NCI-H2107 treated with DMSO at 0.1 percent for 48 hours (cell line): Measurements from ENCODE around the gene VPS13D.

ENCODE experiments used
- DNase-seq: peaks from one replicate; lab custom pipeline; 2025; ENCODE audit not compliant: unreplicated experiment; lab: John Stamatoyannopoulos, UW

The VPS13D gene

GRCh38 chr1:12230549-12231275, 882 bp downstream of the VPS13D start:
- DNase-seq, result no peak

- no peak for DNase-seq
Observed at GRCh38 chr1:12231276-12231595, 1.4 kb downstream of the VPS13D start.

GRCh38 chr1:12232221-12232620, 2.4 kb downstream of the VPS13D start:
- no peak for DNase-seq

- DNase-seq, result no peak
Observed at GRCh38 chr1:12244078-12244477, 14.2 kb downstream of the VPS13D start.

- no peak for DNase-seq
Observed at GRCh38 chr1:12244585-12244984, 14.8 kb downstream of the VPS13D start.

- DNase-seq, result no peak
Observed at GRCh38 chr1:12245116-12245515, 15.3 kb downstream of the VPS13D start.

GRCh38 chr1:12245733-12246132, 15.9 kb downstream of the VPS13D start:
- DNase-seq, result no peak

GRCh38 chr1:12246584-12246983, 16.8 kb downstream of the VPS13D start:
- no peak for DNase-seq

- no peak for DNase-seq
Observed at GRCh38 chr1:12249181-12249580, 19.4 kb downstream of the VPS13D start.

- no peak for DNase-seq
Observed at GRCh38 chr1:12249748-12250147, 19.9 kb downstream of the VPS13D start.

- no peak for DNase-seq
Observed at GRCh38 chr1:12251442-12251841, 21.6 kb downstream of the VPS13D start.

- DNase-seq, result no peak
Observed at GRCh38 chr1:12255913-12256312, 26.1 kb downstream of the VPS13D start.

- DNase-seq, result no peak
Observed at GRCh38 chr1:12258272-12258671, 28.4 kb downstream of the VPS13D start.

- no peak for DNase-seq
Observed at GRCh38 chr1:12269351-12269750, 39.5 kb downstream of the VPS13D start.

GRCh38 chr1:12271033-12271432, 41.2 kb downstream of the VPS13D start:
- DNase-seq, result no peak

- DNase-seq, result no peak
Observed at GRCh38 chr1:12272770-12273169, 42.9 kb downstream of the VPS13D start.

GRCh38 chr1:12275370-12275769, 45.5 kb downstream of the VPS13D start:
- no peak for DNase-seq

GRCh38 chr1:12276225-12276624, 46.4 kb downstream of the VPS13D start:
- no peak for DNase-seq

- DNase-seq, result no peak
Observed at GRCh38 chr1:12279003-12279402, 49.2 kb downstream of the VPS13D start.

- no peak for DNase-seq
Observed at GRCh38 chr1:12279728-12280464, 50.1 kb downstream of the VPS13D start.

GRCh38 chr1:12282142-12282541, 52.3 kb downstream of the VPS13D start:
- DNase-seq, result no peak

GRCh38 chr1:12284486-12284885, 54.7 kb downstream of the VPS13D start:
- DNase-seq, result no peak
